ENCODE data around the gene MOCS1. TPM values are rescaled to one million over a fixed set of nuclear protein-coding genes. Genes with fewer than 3 reads are reported as not detected.

The MOCS1 gene
- total RNA-seq: 1.7 TPM
- 4.2 TPM for polyA plus RNA-seq
- long read RNA-seq, donor 1: 0 reads
- long read RNA-seq, donor 2: 0 reads
- long read RNA-seq, donor 3, partial matches to known transcripts: 0 of 2 reads
- long read RNA-seq, donor 3, other reads (novel, unspliced or antisense): 0 of 2 reads
- long read RNA-seq, donor 4, partial matches to known transcripts: 0 of 1 reads
- long read RNA-seq, donor 4, other reads (novel, unspliced or antisense): 0 of 1 reads
- long read RNA-seq, donor 5, partial matches to known transcripts: 0 of 2 reads
- long read RNA-seq, donor 5, other reads (novel, unspliced or antisense): 0 of 2 reads
- long read RNA-seq, donor 6, partial matches to known transcripts: 0 of 1 reads
- long read RNA-seq, donor 6, other reads (novel, unspliced or antisense): 0 of 1 reads
- long read RNA-seq, donor 7: 0 reads
- long read RNA-seq, donor 8: 0 reads
- long read RNA-seq, donor 9: 0 reads
- long read RNA-seq, donor 10: 0 reads

DNA sequence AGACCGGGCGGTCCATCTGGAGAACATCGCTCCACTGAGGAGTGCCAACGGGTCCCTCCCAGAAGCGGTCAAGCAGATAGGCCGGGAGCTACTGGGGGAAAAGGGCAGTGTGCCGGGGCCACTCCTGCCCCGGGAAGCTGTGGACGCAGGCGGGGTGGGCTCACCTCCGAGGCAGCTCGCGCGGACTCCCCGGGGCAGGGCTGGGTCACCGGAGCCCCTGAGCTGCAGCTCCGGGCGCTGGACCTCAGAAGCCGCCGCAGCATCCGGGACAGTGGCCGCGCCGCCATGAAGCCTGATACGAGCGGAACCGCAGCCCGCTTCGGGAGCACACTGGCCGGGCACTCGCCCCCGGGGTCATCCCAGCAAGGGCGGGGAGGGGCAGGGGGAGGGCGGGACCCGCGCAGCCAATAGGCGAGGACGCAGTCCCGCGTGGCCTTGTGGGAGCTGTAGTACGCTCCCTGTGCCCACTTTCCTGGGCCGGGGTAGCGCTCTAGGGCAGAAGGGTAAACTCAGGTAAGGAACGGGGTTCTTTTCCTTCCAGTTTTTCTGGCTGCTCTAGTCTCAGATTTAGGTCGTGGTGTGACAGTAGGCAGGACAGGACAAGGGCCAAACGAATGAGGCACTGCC, at the start of gene MOCS1:
TSS of gene MOCS1 (minus strand) at position 332 of the 627 bp plus-strand sequence. CDS start at position 287, 45 bp downstream.
- Histone ChIP-seq H3K27ac (ENCODE audit: low read depth in 1 of 2, low read length in 1 of 2) (no peak within 1 kb of the TSS), H3K27me3 (ENCODE audit: control insufficient read depth in 2 of 2, insufficient read depth in 1 of 2, low read length in 1 of 2) (peaks cover 6 to 47% of the 10 kb centered on the region in 2 donors), H3K4me3 (ENCODE audit: low read length in 2 of 2) (peak within 1 kb of the TSS; percentile 43 to 66), H3K36me3 (ENCODE audit: control insufficient read depth in 2 of 2, insufficient read depth in 2 of 2, low read length in 1 of 2) (no peaks in the 10 kb centered on the region), H3K9me3 (ENCODE audit: control insufficient read depth in 2 of 2, insufficient read depth in 1 of 2, low read length in 1 of 2) (peaks cover 0 to 1% of the 10 kb centered on the region in 2 donors), H3K4me1 (ENCODE audit: control insufficient read depth in 2 of 2, insufficient read depth in 2 of 2, low read length in 2 of 2) (peaks cover 10% of the 10 kb centered on the region in 2 donors)
- WGBS: 6% methylated on average over 46 of the region's 46 CpGs
- peak in 4 of 9 donors; percentile 29 to 41 (median 34) for DNase-seq (ENCODE audit: low read depth in 6 of 9, low spot score in 9 of 9)

GRCh38 chr6:39984051-39984450, 49.8 kb upstream of the MOCS1 start:
- H3K4me1 ChIP-seq (ENCODE audit: control insufficient read depth in 2 of 2, insufficient read depth in 2 of 2, low read length in 2 of 2): no peaks in the 10 kb centered on the region
- H3K27me3 ChIP-seq (ENCODE audit: control insufficient read depth in 2 of 2, insufficient read depth in 1 of 2, low read length in 1 of 2): no peaks in the 10 kb centered on the region
- H3K36me3 ChIP-seq (ENCODE audit: control insufficient read depth in 2 of 2, insufficient read depth in 2 of 2, low read length in 1 of 2): no peaks in the 10 kb centered on the region
- no peak for DNase-seq (ENCODE audit: low read depth in 6 of 9, low spot score in 9 of 9)
- no peak overlapping the region for H3K4me3 ChIP-seq (ENCODE audit: low read length in 2 of 2)
- no peak overlapping the region for H3K27ac ChIP-seq (ENCODE audit: low read depth in 1 of 2, low read length in 1 of 2)
- no peaks in the 10 kb centered on the region for H3K9me3 ChIP-seq (ENCODE audit: control insufficient read depth in 2 of 2, insufficient read depth in 1 of 2, low read length in 1 of 2)

DNA sequence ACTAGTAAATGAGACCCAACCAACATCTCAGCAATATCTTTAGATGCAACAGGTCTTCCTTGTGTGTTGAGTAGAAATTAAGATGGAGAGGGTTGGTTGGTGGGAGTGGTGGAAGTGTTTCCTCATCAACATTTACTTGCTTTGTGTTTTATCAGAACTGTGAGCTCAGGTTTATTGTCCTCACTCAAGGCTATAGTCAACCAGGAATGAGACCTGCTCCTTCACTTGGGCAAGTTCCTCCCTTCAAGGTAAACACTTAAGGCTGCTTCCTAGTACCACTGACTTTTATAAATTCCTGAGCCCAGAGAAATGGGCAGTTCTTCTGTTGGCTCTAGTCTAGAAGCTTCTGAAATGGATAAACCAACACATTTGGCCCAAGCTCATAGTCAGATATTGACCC, 48.9 kb upstream of the MOCS1 start:
- Histone ChIP-seq H3K27ac (ENCODE audit: low read depth in 1 of 2, low read length in 1 of 2) (no peak overlapping the region), H3K27me3 (ENCODE audit: control insufficient read depth in 2 of 2, insufficient read depth in 1 of 2, low read length in 1 of 2) (no peaks in the 10 kb centered on the region), H3K4me3 (ENCODE audit: low read length in 2 of 2) (no peak overlapping the region), H3K36me3 (ENCODE audit: control insufficient read depth in 2 of 2, insufficient read depth in 2 of 2, low read length in 1 of 2) (no peaks in the 10 kb centered on the region), H3K9me3 (ENCODE audit: control insufficient read depth in 2 of 2, insufficient read depth in 1 of 2, low read length in 1 of 2) (no peaks in the 10 kb centered on the region), H3K4me1 (ENCODE audit: control insufficient read depth in 2 of 2, insufficient read depth in 2 of 2, low read length in 2 of 2) (no peaks in the 10 kb centered on the region)
- no peak for DNase-seq (ENCODE audit: low read depth in 6 of 9, low spot score in 9 of 9)

DNA sequence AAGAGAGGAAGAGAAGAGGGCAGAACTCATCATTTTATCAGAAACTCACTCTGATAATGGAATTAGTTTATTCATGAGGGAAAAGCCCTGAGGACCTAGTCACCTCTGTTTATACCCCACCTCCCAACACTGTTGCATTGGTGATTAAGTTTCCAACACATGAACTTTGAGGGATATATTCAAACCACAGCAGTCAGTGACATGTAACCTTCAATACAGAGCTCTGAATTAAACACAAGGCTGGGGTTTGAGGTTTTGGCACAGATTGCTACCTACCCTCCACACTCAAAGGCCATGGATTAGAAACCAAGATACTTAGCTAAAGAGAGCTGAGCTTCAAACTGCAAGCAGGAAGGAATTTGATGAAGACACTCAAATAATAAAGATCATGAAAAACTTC, 48.5 kb upstream of the MOCS1 start:
- Histone ChIP-seq H3K4me3 (ENCODE audit: low read length in 2 of 2) (no peak overlapping the region), H3K27ac (ENCODE audit: low read depth in 1 of 2, low read length in 1 of 2) (no peak overlapping the region), H3K4me1 (ENCODE audit: control insufficient read depth in 2 of 2, insufficient read depth in 2 of 2, low read length in 2 of 2) (no peaks in the 10 kb centered on the region), H3K27me3 (ENCODE audit: control insufficient read depth in 2 of 2, insufficient read depth in 1 of 2, low read length in 1 of 2) (no peaks in the 10 kb centered on the region), H3K36me3 (ENCODE audit: control insufficient read depth in 2 of 2, insufficient read depth in 2 of 2, low read length in 1 of 2) (no peaks in the 10 kb centered on the region), H3K9me3 (ENCODE audit: control insufficient read depth in 2 of 2, insufficient read depth in 1 of 2, low read length in 1 of 2) (no peaks in the 10 kb centered on the region)
- DNase-seq (ENCODE audit: low read depth in 6 of 9, low spot score in 9 of 9): no peak

DNA sequence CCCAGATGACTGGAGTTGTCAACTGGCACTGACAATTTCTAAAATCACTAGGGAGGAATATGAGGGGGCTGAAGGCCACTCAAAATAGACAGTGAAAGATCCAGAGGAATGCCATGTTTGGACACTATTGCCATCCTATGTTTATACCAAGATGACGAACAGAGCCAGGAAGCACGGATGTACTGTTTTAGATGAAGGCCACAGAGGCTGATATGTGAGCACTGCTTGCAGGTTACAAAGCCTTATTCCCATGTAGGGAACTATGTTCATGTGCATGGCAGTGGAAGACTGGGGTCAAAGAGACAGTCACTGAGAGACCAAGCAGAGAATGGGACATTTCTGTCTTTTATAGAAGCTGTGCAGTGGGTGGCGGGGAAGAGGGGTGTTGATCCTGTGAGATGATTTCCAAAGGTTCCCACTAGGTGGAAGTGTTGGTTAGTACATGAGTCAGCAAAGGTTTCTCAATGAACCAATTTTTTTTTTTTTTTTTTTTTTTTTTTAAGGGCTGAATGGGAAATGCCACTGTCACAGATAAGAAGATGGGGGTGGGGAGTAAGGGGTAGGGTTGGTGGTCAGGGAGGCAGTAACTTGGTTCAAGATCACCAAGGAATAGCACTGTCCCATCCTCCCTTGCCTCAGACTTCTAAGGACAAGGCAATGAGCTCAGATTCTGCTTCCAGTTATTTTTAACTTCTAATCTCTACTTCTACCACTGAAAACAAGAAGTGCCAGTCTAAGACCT, 46.7 kb upstream of the MOCS1 start:
- Histone ChIP-seq H3K36me3 (ENCODE audit: control insufficient read depth in 2 of 2, insufficient read depth in 2 of 2, low read length in 1 of 2) (no peaks in the 10 kb centered on the region), H3K9me3 (ENCODE audit: control insufficient read depth in 2 of 2, insufficient read depth in 1 of 2, low read length in 1 of 2) (no peaks in the 10 kb centered on the region), H3K4me1 (ENCODE audit: control insufficient read depth in 2 of 2, insufficient read depth in 2 of 2, low read length in 2 of 2) (no peaks in the 10 kb centered on the region), H3K4me3 (ENCODE audit: low read length in 2 of 2) (no peak overlapping the region), H3K27me3 (ENCODE audit: control insufficient read depth in 2 of 2, insufficient read depth in 1 of 2, low read length in 1 of 2) (no peaks in the 10 kb centered on the region), H3K27ac (ENCODE audit: low read depth in 1 of 2, low read length in 1 of 2) (no peak overlapping the region)
- DNase-seq (ENCODE audit: low read depth in 6 of 9, low spot score in 9 of 9): peak; percentile 3 to 56 (median 18)
- 64% methylated on average over 3 of the region's 3 CpGs for WGBS

DNA sequence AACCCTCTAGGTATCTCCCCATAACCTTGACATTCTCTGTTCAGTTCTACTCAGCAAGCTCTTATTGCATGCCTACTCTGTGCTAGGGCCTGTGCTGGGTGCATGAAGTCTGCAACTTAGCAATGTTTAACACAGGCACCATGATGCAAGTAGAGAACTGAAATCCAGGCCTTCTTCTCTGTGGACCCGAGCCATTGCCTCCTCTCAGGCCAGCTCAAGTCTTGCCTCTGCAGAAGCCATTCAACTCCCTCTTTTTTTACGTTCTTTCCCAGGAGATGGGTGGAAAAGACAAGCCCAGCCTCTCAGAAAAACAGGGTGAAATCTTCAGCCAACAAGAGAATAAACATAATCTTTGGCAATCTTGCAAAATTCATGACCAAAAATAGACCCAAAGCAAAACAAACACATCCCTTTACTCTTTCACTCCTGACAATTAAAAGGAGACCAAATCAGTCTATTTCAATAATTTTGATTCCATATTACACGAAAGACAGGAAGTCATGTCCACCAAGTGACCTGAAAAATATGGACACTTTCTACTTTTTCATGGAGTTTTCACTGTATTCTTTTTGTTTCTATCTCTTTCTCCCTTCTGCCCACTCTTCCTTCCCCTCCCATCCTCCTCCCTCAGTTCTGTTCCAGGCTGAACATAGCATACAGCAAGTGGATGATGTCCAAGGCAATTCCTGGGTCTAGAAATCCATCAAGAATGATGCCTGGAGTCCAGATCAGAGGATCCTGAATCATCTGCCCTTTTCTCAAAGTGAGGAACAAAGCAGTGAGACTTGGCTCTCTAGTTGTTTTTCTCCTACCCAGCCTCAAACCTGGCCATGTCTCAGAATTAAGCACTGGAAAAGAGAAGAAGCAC, 45.4 kb upstream of the MOCS1 start:
- no peaks in the 10 kb centered on the region for H3K27me3 ChIP-seq (ENCODE audit: control insufficient read depth in 2 of 2, insufficient read depth in 1 of 2, low read length in 1 of 2)
- no peak overlapping the region for H3K4me3 ChIP-seq (ENCODE audit: low read length in 2 of 2)
- H3K36me3 ChIP-seq (ENCODE audit: control insufficient read depth in 2 of 2, insufficient read depth in 2 of 2, low read length in 1 of 2): no peaks in the 10 kb centered on the region
- WGBS: 79% methylated on average over 3 of the region's 3 CpGs
- H3K9me3 ChIP-seq (ENCODE audit: control insufficient read depth in 2 of 2, insufficient read depth in 1 of 2, low read length in 1 of 2): no peaks in the 10 kb centered on the region
- H3K4me1 ChIP-seq (ENCODE audit: control insufficient read depth in 2 of 2, insufficient read depth in 2 of 2, low read length in 2 of 2): no peaks in the 10 kb centered on the region
- DNase-seq (ENCODE audit: low read depth in 6 of 9, low spot score in 9 of 9): no peak
- no peak overlapping the region for H3K27ac ChIP-seq (ENCODE audit: low read depth in 1 of 2, low read length in 1 of 2)

GRCh38 chr6:39978240-39978639, 44.0 kb upstream of the MOCS1 start:
- no peaks in the 10 kb centered on the region for H3K36me3 ChIP-seq (ENCODE audit: control insufficient read depth in 2 of 2, insufficient read depth in 2 of 2, low read length in 1 of 2)
- H3K4me1 ChIP-seq (ENCODE audit: control insufficient read depth in 2 of 2, insufficient read depth in 2 of 2, low read length in 2 of 2): no peaks in the 10 kb centered on the region
- 92% methylated on average over 1 of the region's 1 CpG for WGBS
- H3K4me3 ChIP-seq (ENCODE audit: low read length in 2 of 2): no peak overlapping the region
- DNase-seq (ENCODE audit: low read depth in 6 of 9, low spot score in 9 of 9): no peak
- H3K27ac ChIP-seq (ENCODE audit: low read depth in 1 of 2, low read length in 1 of 2): no peak overlapping the region
- no peaks in the 10 kb centered on the region for H3K27me3 ChIP-seq (ENCODE audit: control insufficient read depth in 2 of 2, insufficient read depth in 1 of 2, low read length in 1 of 2)
- no peaks in the 10 kb centered on the region for H3K9me3 ChIP-seq (ENCODE audit: control insufficient read depth in 2 of 2, insufficient read depth in 1 of 2, low read length in 1 of 2)

GRCh38 chr6:39973661-39974060, 39.4 kb upstream of the MOCS1 start:
- Histone ChIP-seq H3K36me3 (ENCODE audit: control insufficient read depth in 2 of 2, insufficient read depth in 2 of 2, low read length in 1 of 2) (no peaks in the 10 kb centered on the region), H3K9me3 (ENCODE audit: control insufficient read depth in 2 of 2, insufficient read depth in 1 of 2, low read length in 1 of 2) (no peaks in the 10 kb centered on the region), H3K4me3 (ENCODE audit: low read length in 2 of 2) (no peak overlapping the region), H3K27ac (ENCODE audit: low read depth in 1 of 2, low read length in 1 of 2) (no peak overlapping the region), H3K27me3 (ENCODE audit: control insufficient read depth in 2 of 2, insufficient read depth in 1 of 2, low read length in 1 of 2) (peaks cover 0 to 2% of the 10 kb centered on the region in 2 donors), H3K4me1 (ENCODE audit: control insufficient read depth in 2 of 2, insufficient read depth in 2 of 2, low read length in 2 of 2) (no peaks in the 10 kb centered on the region)
- no peak for DNase-seq (ENCODE audit: low read depth in 6 of 9, low spot score in 9 of 9)
- 89% methylated on average over 3 of the region's 3 CpGs for WGBS

All from thymus (tissue), 14 donors.